ENCODE data around the gene NELFB.

The NELFB gene

GRCh38 chr9:137301081-137301947 is 46.2 kb downstream of the NELFB start:
- H3K9me3 ChIP-seq (replicated peaks; ENCODE audit: low read length): no peaks in the 10 kb centered on the region
- peak overlapping the region; percentile 82 for H3K4me2 ChIP-seq (ENCODE audit: low read length)
- peaks cover 31% of the 10 kb centered on the region for H3K4me1 ChIP-seq (ENCODE audit: control insufficient read depth, insufficient read depth, low read length)
- no peaks in the 10 kb centered on the region for H3K36me3 ChIP-seq (ENCODE audit: insufficient read depth, low read length)
- peak overlapping the region; percentile 60 for H3K4me3 ChIP-seq (ENCODE audit: low read length)
- H3K27me3 ChIP-seq (ENCODE audit: control insufficient read depth, insufficient read depth, low read length): peaks cover 48% of the 10 kb centered on the region
- no peak overlapping the region for H3K9ac ChIP-seq (ENCODE audit: low read depth, low read length)

- Histone ChIP-seq H3K9ac (ENCODE audit: low read depth, low read length) (no peak within 1 kb of the TSS), H3K4me1 (ENCODE audit: control insufficient read depth, insufficient read depth, low read length) (peaks cover 28% of the 10 kb centered on the region), H3K4me3 (ENCODE audit: low read length) (peak within 1 kb of the TSS; percentile 62), H3K4me2 (ENCODE audit: low read length) (peak within 1 kb of the TSS; percentile 82), H3K36me3 (ENCODE audit: insufficient read depth, low read length) (no peaks in the 10 kb centered on the region), H3K27me3 (ENCODE audit: control insufficient read depth, insufficient read depth, low read length) (peaks cover 45% of the 10 kb centered on the region), H3K9me3 (replicated peaks; ENCODE audit: low read length) (no peaks in the 10 kb centered on the region)
Measured at GRCh38 chr9:137302118-137302448, 47.0 kb downstream of the NELFB start, which contains the start of gene NRARP. Gene NRARP, minus strand, starts transcription at chr9:137302271. Its CDS starts 343 bp downstream, at chr9:137301928.

GRCh38 chr9:137302449-137303150 is 47.5 kb downstream of the NELFB start:
- H3K4me1 ChIP-seq (ENCODE audit: control insufficient read depth, insufficient read depth, low read length): peaks cover 28% of the 10 kb centered on the region
- H3K9me3 ChIP-seq (replicated peaks; ENCODE audit: low read length): no peaks in the 10 kb centered on the region
- peaks cover 42% of the 10 kb centered on the region for H3K27me3 ChIP-seq (ENCODE audit: control insufficient read depth, insufficient read depth, low read length)
- H3K4me3 ChIP-seq (ENCODE audit: low read length): peak overlapping the region; percentile 62
- no peak overlapping the region for H3K9ac ChIP-seq (ENCODE audit: low read depth, low read length)
- H3K4me2 ChIP-seq (ENCODE audit: low read length): peak overlapping the region; percentile 73
- H3K36me3 ChIP-seq (ENCODE audit: insufficient read depth, low read length): no peaks in the 10 kb centered on the region

GRCh38 chr9:137303151-137303892 is 48.2 kb downstream of the NELFB start:
- Histone ChIP-seq H3K4me3 (ENCODE audit: low read length) (no peak overlapping the region), H3K4me2 (ENCODE audit: low read length) (no peak overlapping the region), H3K36me3 (ENCODE audit: insufficient read depth, low read length) (no peaks in the 10 kb centered on the region), H3K27me3 (ENCODE audit: control insufficient read depth, insufficient read depth, low read length) (peaks cover 36% of the 10 kb centered on the region), H3K4me1 (ENCODE audit: control insufficient read depth, insufficient read depth, low read length) (peaks cover 28% of the 10 kb centered on the region), H3K9me3 (replicated peaks; ENCODE audit: low read length) (no peaks in the 10 kb centered on the region), H3K9ac (ENCODE audit: low read depth, low read length) (no peak overlapping the region)

- no peak overlapping the region for H3K4me3 ChIP-seq (ENCODE audit: low read length)
- no peaks in the 10 kb centered on the region for H3K36me3 ChIP-seq (ENCODE audit: insufficient read depth, low read length)
- no peaks in the 10 kb centered on the region for H3K9me3 ChIP-seq (replicated peaks; ENCODE audit: low read length)
- H3K4me2 ChIP-seq (ENCODE audit: low read length): no peak overlapping the region
- H3K27me3 ChIP-seq (ENCODE audit: control insufficient read depth, insufficient read depth, low read length): peaks cover 30% of the 10 kb centered on the region
- H3K9ac ChIP-seq (ENCODE audit: low read depth, low read length): no peak overlapping the region
- peaks cover 28% of the 10 kb centered on the region for H3K4me1 ChIP-seq (ENCODE audit: control insufficient read depth, insufficient read depth, low read length)
Measured at GRCh38 chr9:137303893-137304382, 48.8 kb downstream of the NELFB start.

GRCh38 chr9:137304383-137305059 is 49.4 kb downstream of the NELFB start:
- H3K9me3 ChIP-seq (replicated peaks; ENCODE audit: low read length): no peaks in the 10 kb centered on the region
- H3K4me2 ChIP-seq (ENCODE audit: low read length): no peak overlapping the region
- no peak overlapping the region for H3K9ac ChIP-seq (ENCODE audit: low read depth, low read length)
- H3K27me3 ChIP-seq (ENCODE audit: control insufficient read depth, insufficient read depth, low read length): peaks cover 25% of the 10 kb centered on the region
- peaks cover 28% of the 10 kb centered on the region for H3K4me1 ChIP-seq (ENCODE audit: control insufficient read depth, insufficient read depth, low read length)
- no peaks in the 10 kb centered on the region for H3K36me3 ChIP-seq (ENCODE audit: insufficient read depth, low read length)
- H3K4me3 ChIP-seq (ENCODE audit: low read length): no peak overlapping the region

GRCh38 chr9:137305060-137305797 is 50.1 kb downstream of the NELFB start:
- Histone ChIP-seq H3K36me3 (ENCODE audit: insufficient read depth, low read length) (no peaks in the 10 kb centered on the region), H3K9ac (ENCODE audit: low read depth, low read length) (no peak overlapping the region), H3K9me3 (replicated peaks; ENCODE audit: low read length) (no peaks in the 10 kb centered on the region), H3K4me1 (ENCODE audit: control insufficient read depth, insufficient read depth, low read length) (peaks cover 28% of the 10 kb centered on the region), H3K27me3 (ENCODE audit: control insufficient read depth, insufficient read depth, low read length) (peaks cover 18% of the 10 kb centered on the region), H3K4me2 (ENCODE audit: low read length) (peak overlapping the region; percentile 58), H3K4me3 (ENCODE audit: low read length) (no peak overlapping the region)

- H3K27me3 ChIP-seq (ENCODE audit: control insufficient read depth, insufficient read depth, low read length): peaks cover 14% of the 10 kb centered on the region
- H3K9ac ChIP-seq (ENCODE audit: low read depth, low read length): no peak overlapping the region
- peaks cover 27% of the 10 kb centered on the region for H3K4me1 ChIP-seq (ENCODE audit: control insufficient read depth, insufficient read depth, low read length)
- no peaks in the 10 kb centered on the region for H3K9me3 ChIP-seq (replicated peaks; ENCODE audit: low read length)
- H3K4me3 ChIP-seq (ENCODE audit: low read length): no peak overlapping the region
- no peaks in the 10 kb centered on the region for H3K36me3 ChIP-seq (ENCODE audit: insufficient read depth, low read length)
- H3K4me2 ChIP-seq (ENCODE audit: low read length): no peak overlapping the region
Measured at GRCh38 chr9:137305798-137306065, 50.6 kb downstream of the NELFB start.

- Histone ChIP-seq H3K4me1 (ENCODE audit: control insufficient read depth, insufficient read depth, low read length) (peaks cover 22% of the 10 kb centered on the region), H3K4me3 (ENCODE audit: low read length) (no peak overlapping the region), H3K9ac (ENCODE audit: low read depth, low read length) (no peak overlapping the region), H3K4me2 (ENCODE audit: low read length) (no peak overlapping the region), H3K9me3 (replicated peaks; ENCODE audit: low read length) (no peaks in the 10 kb centered on the region), H3K36me3 (ENCODE audit: insufficient read depth, low read length) (no peaks in the 10 kb centered on the region), H3K27me3 (ENCODE audit: control insufficient read depth, insufficient read depth, low read length) (peaks cover 11% of the 10 kb centered on the region)
Measured at GRCh38 chr9:137306066-137306849, 51.1 kb downstream of the NELFB start.

GRCh38 chr9:137306850-137307254 is 51.7 kb downstream of the NELFB start:
- Histone ChIP-seq H3K9ac (ENCODE audit: low read depth, low read length) (no peak overlapping the region), H3K4me1 (ENCODE audit: control insufficient read depth, insufficient read depth, low read length) (peaks cover 18% of the 10 kb centered on the region), H3K9me3 (replicated peaks; ENCODE audit: low read length) (no peaks in the 10 kb centered on the region), H3K4me2 (ENCODE audit: low read length) (no peak overlapping the region), H3K36me3 (ENCODE audit: insufficient read depth, low read length) (no peaks in the 10 kb centered on the region), H3K4me3 (ENCODE audit: low read length) (no peak overlapping the region), H3K27me3 (ENCODE audit: control insufficient read depth, insufficient read depth, low read length) (peaks cover 7% of the 10 kb centered on the region)
